H1 (cell line): Measurements from ENCODE around the gene TCF19.

Experiments
- ATF2 ChIP-seq: IDR thresholded peaks from 2 replicates; pipeline ENCODE4 v1.6.1; 2012; ENCODE audit warnings: low read length, inconsistent platforms
- ATF3 ChIP-seq: IDR thresholded peaks from 2 replicates; pipeline ENCODE4 v1.6.1; 2011; ENCODE audit warnings: low read depth, mild to moderate bottlenecking, low read length; ENCODE audit not compliant: insufficient read depth
- CEBPB ChIP-seq: IDR thresholded peaks from 2 replicates; pipeline ENCODE4 v1.6.1; 2012; ENCODE audit warnings: low read depth, low read length
- CTCF ChIP-seq, 3 experiments: IDR thresholded peaks; 1 replicate in 2 of 3; 2 replicates in 1 of 3; pipeline versions ENCODE4 v1.5.1 to v1.6.1; 2011; ENCODE audit warnings: low read length in 3 of 3, mild to moderate bottlenecking in 3 of 3, inconsistent platforms in 2 of 3, low read depth in 1 of 3, moderate library complexity in 1 of 3; ENCODE audit not compliant: insufficient read depth in 1 of 3; ENCODE audit errors: control extremely low read depth in 1 of 3
- EZH2 ChIP-seq: fragments of 200-600 bp; sonication (generic); IDR thresholded peaks from 2 replicates; pipeline ENCODE4 v1.7.1; 2012; ENCODE audit warnings: low read depth, mild to moderate bottlenecking, moderate library complexity, low read length, inconsistent platforms; ENCODE audit not compliant: severe bottlenecking
- GTF2F1 ChIP-seq: IDR thresholded peaks from 2 replicates; pipeline ENCODE4 v1.6.1; 2012; ENCODE audit warnings: low read depth, low read length, improper control_type of control experiment, borderline replicate concordance
- JUND ChIP-seq: IDR thresholded peaks from 2 replicates; pipeline ENCODE4 v1.6.1; 2011; ENCODE audit warnings: mild to moderate bottlenecking, improper control_type of control experiment, low read length
- POLR2AphosphoS5 ChIP-seq: IDR thresholded peaks from 2 replicates; pipeline ENCODE4 v1.6.1; 2011; ENCODE audit warnings: low read depth, low read length
- YY1 ChIP-seq: IDR thresholded peaks from 2 replicates; pipeline ENCODE4 v1.6.1; 2011; ENCODE audit warnings: low read depth, mild to moderate bottlenecking, low read length

GRCh38 chr6:31116661-31117385 lies 41.6 kb upstream of the TCF19 start:
- TF ChIP-seq CEBPB (no peak), EZH2 (no peak), POLR2AphosphoS5 (no peak), ATF3 (no peak), CTCF (IDR thresholded peaks at IDR 0.05; ENCODE audit: control extremely low read depth in 1 of 3, insufficient read depth in 1 of 3, low read depth in 1 of 3, low read length in 3 of 3) (no peak), GTF2F1 (no peak), YY1 (no peak), JUND (no peak), ATF2 (no peak)
